ENCODE measurements around the gene STK39. TPM values are rescaled to one million over a fixed set of nuclear protein-coding genes. Genes with fewer than 3 reads are reported as not detected.

STK39 gene
- polyA plus RNA-seq, 1 donor from 2014 or later: 9.5 TPM

- no peaks in the 10 kb centered on the region for H3F3A ChIP-seq (ENCODE audit: insufficient read depth, low read length, poor library complexity, severe bottlenecking)
- no peak overlapping the region for H3K4me3 ChIP-seq (ENCODE audit: low read length)
- no peak overlapping the region for H3K9ac ChIP-seq (ENCODE audit: low read length)
- H2AFZ ChIP-seq (ENCODE audit: low read depth, low read length): no peak overlapping the region
- no peaks in the 10 kb centered on the region for H4K20me1 ChIP-seq (ENCODE audit: insufficient read depth)
- H3K4me2 ChIP-seq (ENCODE audit: low read length): no peak overlapping the region
- H3K27ac ChIP-seq (ENCODE audit: low read length): no peak overlapping the region
- no peaks in the 10 kb centered on the region for H3K9me3 ChIP-seq (ENCODE audit: low read length)
- H3K9me2 ChIP-seq (ENCODE audit: insufficient read depth, low read length): no peaks in the 10 kb centered on the region
- TF ChIP-seq EZH2 (IDR thresholded peaks at IDR 0.05; ENCODE audit: borderline replicate concordance, insufficient read depth, low read length, poor library complexity, severe bottlenecking): no peak
- TF ChIP-seq MXI1 (conservative IDR thresholded peaks at IDR 0.05; ENCODE audit: poor library complexity, severe bottlenecking): no peak
- TF ChIP-seq EP300 (conservative IDR thresholded peaks at IDR 0.05; ENCODE audit: poor library complexity, severe bottlenecking): no peak
- TF ChIP-seq RAD21 (conservative IDR thresholded peaks at IDR 0.05): no peak
- TF ChIP-seq TAF1 (IDR thresholded peaks at IDR 0.05; ENCODE audit: low read depth): no peak
- no peak for TF ChIP-seq POLR2AphosphoS5 (IDR thresholded peaks at IDR 0.05)
- no peak for TF ChIP-seq CTCF (IDR thresholded peaks at IDR 0.05; ENCODE audit: poor library complexity, severe bottlenecking)
- TF ChIP-seq SMC3 (conservative IDR thresholded peaks at IDR 0.05; ENCODE audit: poor library complexity): no peak
- no peak for TF ChIP-seq REST (IDR thresholded peaks at IDR 0.05; ENCODE audit: borderline replicate concordance)
- H3K27me3 ChIP-seq (ENCODE audit: insufficient read depth, low read depth, low read length): no peaks in the 10 kb centered on the region
- H3K36me3 ChIP-seq (ENCODE audit: insufficient read depth, low read length): no peaks in the 10 kb centered on the region
- H3K79me2 ChIP-seq (replicated peaks; ENCODE audit: insufficient read depth, low read length): no peaks in the 10 kb centered on the region
These were observed 79.7 kb downstream of the STK39 start for GRCh38 chr2:168167511-168168263.

GRCh38 chr2:168166902-168167510, 80.4 kb downstream of the STK39 start:
- Histone ChIP-seq H3F3A (ENCODE audit: insufficient read depth, low read length, poor library complexity, severe bottlenecking) (no peaks in the 10 kb centered on the region), H3K27ac (ENCODE audit: low read length) (no peak overlapping the region), H3K4me2 (ENCODE audit: low read length) (no peak overlapping the region), H4K20me1 (ENCODE audit: insufficient read depth) (no peaks in the 10 kb centered on the region), H3K36me3 (ENCODE audit: insufficient read depth, low read length) (no peaks in the 10 kb centered on the region), H3K9me2 (ENCODE audit: insufficient read depth, low read length) (no peaks in the 10 kb centered on the region), H3K27me3 (ENCODE audit: insufficient read depth, low read depth, low read length) (no peaks in the 10 kb centered on the region), H3K79me2 (replicated peaks; ENCODE audit: insufficient read depth, low read length) (no peaks in the 10 kb centered on the region), H3K9me3 (ENCODE audit: low read length) (no peaks in the 10 kb centered on the region), H2AFZ (ENCODE audit: low read depth, low read length) (no peak overlapping the region), H3K4me3 (ENCODE audit: low read length) (no peak overlapping the region), H3K9ac (ENCODE audit: low read length) (no peak overlapping the region)
- TF ChIP-seq CTCF (IDR thresholded peaks at IDR 0.05; ENCODE audit: poor library complexity, severe bottlenecking) (no peak), SMC3 (conservative IDR thresholded peaks at IDR 0.05; ENCODE audit: poor library complexity) (no peak), RAD21 (conservative IDR thresholded peaks at IDR 0.05) (no peak), REST (IDR thresholded peaks at IDR 0.05; ENCODE audit: borderline replicate concordance) (no peak)
